ENCODE data around the gene SELL.
"Not testable (repeated sequence)": the region's sequence is repeated elsewhere in the genome, so short reads cannot be mapped to it uniquely, and the experiment has no call there.

Gene SELL

GRCh38 chr1:169701261-169702005, 10.0 kb downstream of the SELL start:
- DNase-seq: no peak

- no peak for DNase-seq
Observed at GRCh38 chr1:169699707-169700106, 11.7 kb downstream of the SELL start.

- DNase-seq: no peak
Observed at GRCh38 chr1:169698976-169699375, 12.4 kb downstream of the SELL start.

- DNase-seq: no peak
Observed at GRCh38 chr1:169697755-169698154, 13.7 kb downstream of the SELL start.

GRCh38 chr1:169696273-169697100, 14.9 kb downstream of the SELL start:
- no peak for DNase-seq

- no peak for DNase-seq
Observed at GRCh38 chr1:169694304-169695075, 16.9 kb downstream of the SELL start.

GRCh38 chr1:169692756-169693460, 18.5 kb downstream of the SELL start:
- DNase-seq: no peak

GRCh38 chr1:169690489-169690888, 20.9 kb downstream of the SELL start:
- no peak for DNase-seq

GRCh38 chr1:169689395-169689794, 22.0 kb downstream of the SELL start:
- DNase-seq: no peak

GRCh38 chr1:169688377-169688776, 23.0 kb downstream of the SELL start:
- DNase-seq: not testable (repeated sequence)

- no peak for DNase-seq
Observed at GRCh38 chr1:169683661-169684060, 27.8 kb downstream of the SELL start.

- DNase-seq: not testable (repeated sequence)
Observed at GRCh38 chr1:169683168-169683567, 28.3 kb downstream of the SELL start.

GRCh38 chr1:169682071-169682470, 29.3 kb downstream of the SELL start:
- no peak for DNase-seq

- no peak for DNase-seq
Observed at GRCh38 chr1:169681140-169681539, 30.3 kb downstream of the SELL start.

GRCh38 chr1:169680377-169681019, 30.9 kb downstream of the SELL start:
- no peak for DNase-seq

- DNase-seq: no peak
Observed at GRCh38 chr1:169679692-169680091, 31.7 kb downstream of the SELL start.

- DNase-seq: no peak
Observed at GRCh38 chr1:169676001-169676400, 35.4 kb downstream of the SELL start.

GRCh38 chr1:169670836-169671235, 40.6 kb downstream of the SELL start:
- no peak for DNase-seq

- DNase-seq: not testable (repeated sequence)
Observed at GRCh38 chr1:169670244-169670643, 41.2 kb downstream of the SELL start.

GRCh38 chr1:169667699-169668596, 43.5 kb downstream of the SELL start:
- DNase-seq: not testable (repeated sequence)

- not testable (repeated sequence) for DNase-seq
Observed at GRCh38 chr1:169667227-169667639, 44.2 kb downstream of the SELL start.
